Measurements from ENCODE around the gene MEOX2. TPM values are rescaled to one million over a fixed set of nuclear protein-coding genes. Genes with fewer than 3 reads are reported as not detected.
A peak's percentile ranks its signal among the peaks of the same experiment; 100 is the strongest.

Gene MEOX2
- 0.39 TPM for total RNA-seq (ENCODE audit: unreplicated experiment)
- long read RNA-seq = 0 reads

GRCh38 chr7:15686295-15686956, at the start of gene MEOX2:
Gene MEOX2 (minus strand): TSS chr7:15686683. CDS start chr7:15686402, 281 bp downstream.
- TF ChIP-seq CTCF (IDR thresholded peaks at IDR 0.05; ENCODE audit: partially characterized antibody, unreplicated experiment) = no peak
- H3K4me1 Mint-ChIP-seq (ENCODE audit: low read depth, unreplicated experiment) = peaks cover 19% of the 10 kb centered on the region
- H3K9me3 Mint-ChIP-seq (ENCODE audit: unreplicated experiment) = peaks cover 5% of the 10 kb centered on the region
- DNase-seq = peak; percentile 41
- peak within 1 kb of the TSS; percentile 99 for H3K4me3 Mint-ChIP-seq (ENCODE audit: unreplicated experiment)
- H3K27me3 Mint-ChIP-seq (ENCODE audit: unreplicated experiment) = peaks cover 14% of the 10 kb centered on the region
- no peaks in the 10 kb centered on the region for H3K36me3 Mint-ChIP-seq (ENCODE audit: unreplicated experiment)
- peak within 1 kb of the TSS; percentile 48 for H3K27ac Mint-ChIP-seq (ENCODE audit: unreplicated experiment)

DNA sequence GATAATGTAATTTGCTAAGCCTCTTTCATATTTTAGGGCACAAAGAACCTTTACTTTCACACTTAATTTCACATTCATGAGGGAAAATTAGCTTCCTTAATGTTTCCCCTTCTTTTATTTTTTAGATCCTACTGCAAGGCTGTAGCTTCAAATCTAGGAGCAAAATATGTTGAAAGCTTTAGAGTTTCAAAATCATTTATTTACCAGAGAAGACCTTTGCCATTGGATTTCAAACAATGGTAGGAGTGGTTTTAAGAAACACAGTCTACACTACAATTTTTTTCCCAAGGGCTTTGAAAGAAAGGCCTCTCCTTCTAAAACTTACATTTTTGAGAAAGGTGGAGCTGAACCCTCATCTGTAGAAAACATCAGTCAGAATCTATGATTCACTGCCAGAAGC, 43.3 kb upstream of the MEOX2 start:
- Mint-ChIP-seq H3K4me1 (ENCODE audit: low read depth, unreplicated experiment) (peaks cover 7% of the 10 kb centered on the region), H3K27me3 (ENCODE audit: unreplicated experiment) (no peaks in the 10 kb centered on the region), H3K36me3 (ENCODE audit: unreplicated experiment) (no peaks in the 10 kb centered on the region), H3K9me3 (ENCODE audit: unreplicated experiment) (no peaks in the 10 kb centered on the region), H3K4me3 (ENCODE audit: unreplicated experiment) (no peak overlapping the region), H3K27ac (ENCODE audit: unreplicated experiment) (no peak overlapping the region)
- no peak for TF ChIP-seq CTCF (IDR thresholded peaks at IDR 0.05; ENCODE audit: partially characterized antibody, unreplicated experiment)
- DNase-seq = no peak

- DNase-seq = no peak
- peak overlapping the region; percentile 74 for H3K27ac Mint-ChIP-seq (ENCODE audit: unreplicated experiment)
- no peak overlapping the region for H3K4me3 Mint-ChIP-seq (ENCODE audit: unreplicated experiment)
- no peaks in the 10 kb centered on the region for H3K9me3 Mint-ChIP-seq (ENCODE audit: unreplicated experiment)
- peaks cover 28% of the 10 kb centered on the region for H3K4me1 Mint-ChIP-seq (ENCODE audit: low read depth, unreplicated experiment)
- TF ChIP-seq CTCF (IDR thresholded peaks at IDR 0.05; ENCODE audit: partially characterized antibody, unreplicated experiment) = no peak
- H3K36me3 Mint-ChIP-seq (ENCODE audit: unreplicated experiment) = no peaks in the 10 kb centered on the region
- H3K27me3 Mint-ChIP-seq (ENCODE audit: unreplicated experiment) = no peaks in the 10 kb centered on the region
Measured at GRCh38 chr7:15725051-15725450, 38.6 kb upstream of the MEOX2 start.

- no peak for TF ChIP-seq CTCF (IDR thresholded peaks at IDR 0.05; ENCODE audit: partially characterized antibody, unreplicated experiment)
- H3K9me3 Mint-ChIP-seq (ENCODE audit: unreplicated experiment) = no peaks in the 10 kb centered on the region
- no peak overlapping the region for H3K4me3 Mint-ChIP-seq (ENCODE audit: unreplicated experiment)
- no peak for DNase-seq
- no peaks in the 10 kb centered on the region for H3K36me3 Mint-ChIP-seq (ENCODE audit: unreplicated experiment)
- no peak overlapping the region for H3K27ac Mint-ChIP-seq (ENCODE audit: unreplicated experiment)
- no peaks in the 10 kb centered on the region for H3K27me3 Mint-ChIP-seq (ENCODE audit: unreplicated experiment)
- peaks cover 33% of the 10 kb centered on the region for H3K4me1 Mint-ChIP-seq (ENCODE audit: low read depth, unreplicated experiment)
Measured at GRCh38 chr7:15723841-15724240, 37.4 kb upstream of the MEOX2 start.

GRCh38 chr7:15720849-15721471, 34.5 kb upstream of the MEOX2 start:
- peak; percentile 18 for DNase-seq
- no peaks in the 10 kb centered on the region for H3K27me3 Mint-ChIP-seq (ENCODE audit: unreplicated experiment)
- H3K27ac Mint-ChIP-seq (ENCODE audit: unreplicated experiment) = no peak overlapping the region

More at GRCh38 chr7:15720849-15721471, 34.5 kb upstream of the MEOX2 start:
- H3K4me1 Mint-ChIP-seq (ENCODE audit: low read depth, unreplicated experiment) = peaks cover 39% of the 10 kb centered on the region
- H3K9me3 Mint-ChIP-seq (ENCODE audit: unreplicated experiment) = no peaks in the 10 kb centered on the region
- peak; percentile 82 for TF ChIP-seq CTCF (IDR thresholded peaks at IDR 0.05; ENCODE audit: partially characterized antibody, unreplicated experiment)
- H3K4me3 Mint-ChIP-seq (ENCODE audit: unreplicated experiment) = no peak overlapping the region
- H3K36me3 Mint-ChIP-seq (ENCODE audit: unreplicated experiment) = no peaks in the 10 kb centered on the region
